Stomach (tissue), 9 donors: ENCODE measurements around the gene IGF2BP1. TPM values are rescaled to one million over a fixed set of nuclear protein-coding genes. Genes with fewer than 3 reads are reported as not detected.

Experiments
- DNase-seq, 2 donors: peaks; one replicate each; pipeline versions ENCODE4 v3.0.0 to v3.0.0-alpha.2; 2013 to 2019
- H3K27ac ChIP-seq, 5 donors: fragments of 200-600 bp in 4 of 5; sonication (generic) in 4 of 5; one replicate each; pipeline ENCODE4 v1.5.1; 2013 to 2019; ENCODE audit warnings: mild to moderate bottlenecking in 1 of 5, moderate library complexity in 1 of 5
- H3K27me3 ChIP-seq, 3 donors: fragments of 200-600 bp; sonication (generic); one replicate each; pipeline ENCODE4 v1.5.1; 2017 to 2019; ENCODE audit warnings: mixed run types in 1 of 3
- H3K36me3 ChIP-seq, 4 donors: fragments of 200-600 bp; sonication (generic); 1 replicate in 3 of 4; 2 replicates in 1 of 4; pipeline ENCODE4 v1.5.1; 2016 to 2019
- H3K4me1 ChIP-seq, 4 donors: fragments of 200-600 bp; sonication (generic); one replicate each; pipeline ENCODE4 v1.5.1; 2016 to 2019
- H3K4me3 ChIP-seq, 4 donors: fragments of 200-600 bp; sonication (generic) in 3 of 4; one replicate each; pipeline ENCODE4 v1.5.1; 2016 to 2019; ENCODE audit warnings: mild to moderate bottlenecking in 1 of 4
- H3K9me3 ChIP-seq, 4 donors: fragments of 200-600 bp; sonication (generic); one replicate each; pipeline ENCODE4 v1.5.1; 2016 to 2019
- EP300 ChIP-seq: sonication (generic); formaldehyde crosslinking; IDR thresholded peaks from one replicate; pipeline ENCODE4 v1.6.1; 2017; ENCODE audit warnings: antibody characterized with exemption
- POLR2A ChIP-seq, 4 donors: fragments of 450-650 bp; IDR thresholded peaks; one replicate each; pipeline ENCODE4 v1.6.1; 2016; ENCODE audit warnings: antibody characterized with exemption in 4 of 4, control low read depth in 2 of 4, mild to moderate bottlenecking in 1 of 4, moderate library complexity in 1 of 4
- POLR2AphosphoS5 ChIP-seq, 3 donors: sonication (generic); formaldehyde crosslinking; IDR thresholded peaks; one replicate each; pipeline ENCODE4 v1.6.1; 2016; ENCODE audit warnings: antibody characterized with exemption in 3 of 3
- WGBS, 5 donors: extraction: QIAGEN DNeasy Blood & Tissue Kit in 3 of 5; methylation state at CpG; one replicate each; pipeline versions ENCODE4 v1.1.5 to v1.1.7; 2013 to 2018; 5-methylcytosine and 5-hydroxymethylcytosine counted together
- intact Hi-C: fragments of 100-400 bp; cut with DNase I; formaldehyde crosslinking; loops from one replicate; pipeline ENCODE4 v1.15.1; 2023; ENCODE audit warnings: low total_unique reads
- polyA plus RNA-seq, 3 donors: library from polyadenylated mRNA; stranded (reverse); fragments of 200-250 nt; gene quantifications; one replicate each; pipeline ENCODE4 v1.2.3, GENCODE V29; 2013
- total RNA-seq, 5 donors: library from RNA; depleted of rRNA; stranded (reverse); fragments of >200 nt; gene quantifications; one replicate each; pipeline versions ENCODE4 v1.1.0 to v1.2.3, GENCODE V29; 2014 to 2016
- TF ChIP-seq, protein P1 (sequence below), 7 experiments: fragments of 450-650 bp in 4 of 7; fragments of 200-600 bp in 3 of 7; sonication (generic) in 3 of 7; IDR thresholded peaks; one replicate each; pipeline ENCODE4 v1.5.1; 2016 to 2019; ENCODE audit warnings: antibody characterized with exemption in 7 of 7, control low read depth in 2 of 7, mild to moderate bottlenecking in 1 of 7
- donor health status: healthy with polysubstance abuse.
- donor health status: Bipolar disorder and iron deficiency.
- donor health status: healthy.

Gene IGF2BP1
- total and polyA plus RNA-seq, 8 donors, result under 0.01 to 1.8 TPM; not detected in 6

DNA sequence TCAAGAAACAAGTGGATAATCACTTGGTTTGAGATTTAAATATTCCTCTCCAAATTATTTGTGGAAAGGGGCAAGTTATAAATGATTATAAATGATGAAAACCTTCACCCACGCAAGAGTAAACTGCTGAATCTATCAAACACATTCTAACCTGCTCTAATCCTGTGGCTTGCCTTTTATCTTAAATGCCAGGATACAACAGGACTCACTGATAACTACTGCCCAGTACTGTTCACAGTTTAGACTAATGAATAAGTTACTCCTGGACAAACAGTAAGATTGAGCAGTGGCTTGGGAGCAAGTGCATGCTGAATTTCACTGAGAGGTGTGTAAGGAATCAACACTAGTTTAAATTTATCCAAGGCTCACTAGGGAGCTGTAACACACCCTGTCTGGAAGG is 31.1 kb downstream of the IGF2BP1 start:
- peak in 1 of 3 donors; percentile 6 for TF ChIP-seq POLR2AphosphoS5 (IDR thresholded peaks at IDR 0.05)
- no peak for TF ChIP-seq POLR2A (IDR thresholded peaks at IDR 0.05)
- Histone ChIP-seq H3K27me3 (peaks cover 0 to 26% (median 0%) of the 10 kb centered on the region in 3 donors), H3K27ac (no peak overlapping the region), H3K4me3 (no peak overlapping the region), H3K36me3 (no peaks in the 10 kb centered on the region), H3K4me1 (peaks cover 0 to 4% (median 0%) of the 10 kb centered on the region in 4 donors), H3K9me3 (no peaks in the 10 kb centered on the region)
- peak in 1 of 2 donors; percentile 30 for DNase-seq
- whole genome bisulfite sequencing, 5 donors, result 31 to 74% (median 57%) methylated on average over 1 of the region's 1 CpG
- intact Hi-C loops, result loop anchor here (10.0 kb wide), 1 partner anchor 143 kb away; no protein-coding TSS in a partner anchor

DNA sequence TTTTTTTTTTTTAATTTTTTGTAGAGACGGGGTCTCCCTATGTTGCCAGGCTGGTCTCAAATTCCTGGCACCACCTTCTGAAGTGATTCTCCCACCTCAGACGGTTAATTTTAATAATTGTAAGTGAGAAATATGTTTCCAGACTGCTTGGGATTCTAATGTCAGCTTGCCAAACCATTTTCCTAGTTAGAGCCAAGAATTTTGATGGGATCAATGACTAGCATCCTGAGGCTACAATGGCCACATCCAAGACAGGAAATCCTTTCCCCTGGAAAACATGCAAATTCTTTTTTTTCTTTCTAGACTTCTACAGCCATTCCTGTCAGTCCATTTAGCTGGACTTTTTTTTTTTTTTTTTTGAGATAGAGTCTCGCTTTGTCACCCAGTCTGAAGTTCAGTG is 32.6 kb downstream of the IGF2BP1 start:
- DNase-seq, result no peak
- Histone ChIP-seq H3K27me3 (peaks cover 0 to 36% (median 0%) of the 10 kb centered on the region in 3 donors), H3K9me3 (no peaks in the 10 kb centered on the region), H3K4me3 (no peak overlapping the region), H3K4me1 (peaks cover 0 to 4% (median 0%) of the 10 kb centered on the region in 4 donors), H3K27ac (no peak overlapping the region), H3K36me3 (no peaks in the 10 kb centered on the region)
- WGBS, 5 donors, result 73 to 91% (median 88%) methylated on average over 3 of the region's 3 CpGs
- TF ChIP-seq, protein P1, sequence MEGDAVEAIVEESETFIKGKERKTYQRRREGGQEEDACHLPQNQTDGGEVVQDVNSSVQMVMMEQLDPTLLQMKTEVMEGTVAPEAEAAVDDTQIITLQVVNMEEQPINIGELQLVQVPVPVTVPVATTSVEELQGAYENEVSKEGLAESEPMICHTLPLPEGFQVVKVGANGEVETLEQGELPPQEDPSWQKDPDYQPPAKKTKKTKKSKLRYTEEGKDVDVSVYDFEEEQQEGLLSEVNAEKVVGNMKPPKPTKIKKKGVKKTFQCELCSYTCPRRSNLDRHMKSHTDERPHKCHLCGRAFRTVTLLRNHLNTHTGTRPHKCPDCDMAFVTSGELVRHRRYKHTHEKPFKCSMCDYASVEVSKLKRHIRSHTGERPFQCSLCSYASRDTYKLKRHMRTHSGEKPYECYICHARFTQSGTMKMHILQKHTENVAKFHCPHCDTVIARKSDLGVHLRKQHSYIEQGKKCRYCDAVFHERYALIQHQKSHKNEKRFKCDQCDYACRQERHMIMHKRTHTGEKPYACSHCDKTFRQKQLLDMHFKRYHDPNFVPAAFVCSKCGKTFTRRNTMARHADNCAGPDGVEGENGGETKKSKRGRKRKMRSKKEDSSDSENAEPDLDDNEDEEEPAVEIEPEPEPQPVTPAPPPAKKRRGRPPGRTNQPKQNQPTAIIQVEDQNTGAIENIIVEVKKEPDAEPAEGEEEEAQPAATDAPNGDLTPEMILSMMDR (IDR thresholded peaks at IDR 0.05), result no peak
- no peak for TF ChIP-seq POLR2AphosphoS5 (IDR thresholded peaks at IDR 0.05)
- TF ChIP-seq POLR2A (IDR thresholded peaks at IDR 0.05), result no peak
- TF ChIP-seq EP300, result no peak
- intact Hi-C loops, result loop anchor here (10.0 kb wide), 2 partner anchors 145 to 355 kb away; no protein-coding TSS in a partner anchor

DNA sequence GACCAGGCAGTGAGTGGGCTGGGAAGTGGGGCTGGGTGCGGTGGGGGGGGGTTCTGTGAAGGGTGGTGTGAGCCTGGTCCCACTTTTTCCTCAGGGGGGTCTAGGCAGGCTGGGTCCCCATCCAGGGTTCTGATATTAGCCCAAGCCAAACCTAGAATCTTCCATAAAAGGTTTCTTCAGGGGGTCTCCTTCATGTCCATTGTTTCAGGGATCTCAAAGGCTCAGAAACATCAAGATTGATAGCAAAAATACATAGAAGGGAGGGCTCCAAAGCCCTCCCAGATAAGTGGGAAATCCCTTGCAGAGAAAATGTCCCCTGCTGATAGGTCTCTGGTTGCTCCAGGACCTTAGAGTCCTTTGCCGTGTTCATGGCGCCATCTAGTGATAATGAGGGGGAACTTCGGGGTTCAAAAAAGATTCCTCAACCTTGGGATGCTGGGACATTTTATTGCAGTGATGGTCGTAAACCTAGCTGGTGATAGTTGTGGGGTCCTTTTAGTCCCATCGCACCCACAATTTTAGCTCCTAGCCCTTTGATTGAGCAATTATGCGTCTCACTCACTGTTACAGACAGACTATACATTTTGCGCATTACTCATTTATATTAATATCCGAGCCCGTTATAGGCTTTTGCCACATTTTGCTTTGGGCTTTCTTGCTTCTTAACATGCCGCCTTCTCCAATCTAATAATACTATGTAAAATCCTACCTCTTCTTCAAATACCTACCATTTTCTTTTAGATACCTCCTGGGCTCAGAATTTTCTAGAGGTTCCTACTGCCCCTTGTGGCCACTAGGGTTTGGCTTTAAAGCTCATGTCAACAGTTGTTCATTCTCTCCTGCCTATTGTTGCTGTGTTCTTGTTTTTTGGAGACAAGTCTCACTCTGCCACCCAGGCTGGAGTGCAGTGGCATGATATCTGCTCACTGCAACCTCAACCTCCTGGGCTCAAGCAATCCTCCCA is 35.1 kb downstream of the IGF2BP1 start:
- H3K4me1 ChIP-seq, result peaks cover 0 to 4% (median 0%) of the 10 kb centered on the region in 4 donors
- H3K4me3 ChIP-seq, result no peak overlapping the region
- H3K9me3 ChIP-seq, result no peaks in the 10 kb centered on the region
- no peaks in the 10 kb centered on the region for H3K36me3 ChIP-seq
- WGBS, 5 donors, result 36 to 40% (median 38%) methylated on average over 11 of the region's 11 CpGs
- DNase-seq, result peak; percentile 49 to 92
- H3K27ac ChIP-seq, result no peak overlapping the region
- peaks cover 0 to 37% (median 0%) of the 10 kb centered on the region in 3 donors for H3K27me3 ChIP-seq
- intact Hi-C loops, result loop anchor here (10.0 kb wide), 1 partner anchor 357 kb away; no protein-coding TSS in a partner anchor
- no peak for TF ChIP-seq POLR2AphosphoS5 (IDR thresholded peaks at IDR 0.05)
- TF ChIP-seq, protein P1 (IDR thresholded peaks at IDR 0.05), result peak in 5 of 7 experiments; percentile 55 to 75 (median 61)
- TF ChIP-seq POLR2A (IDR thresholded peaks at IDR 0.05), result no peak
- no peak for TF ChIP-seq EP300

GRCh38 chr17:49035470-49036269 is 38.5 kb downstream of the IGF2BP1 start:
- Histone ChIP-seq H3K36me3 (no peaks in the 10 kb centered on the region), H3K27me3 (peaks cover 0 to 51% (median 3%) of the 10 kb centered on the region in 3 donors), H3K4me3 (peak overlapping the region in 2 of 4 donors; percentile 15 to 34), H3K9me3 (no peaks in the 10 kb centered on the region), H3K4me1 (peaks cover 0 to 4% (median 0%) of the 10 kb centered on the region in 4 donors), H3K27ac (peak overlapping the region in 1 of 5 donors; percentile 13)
- 62 to 73% (median 68%) methylated on average over 34 to 42 of the region's 42 CpGs for WGBS, 5 donors
- TF ChIP-seq, protein P1 (IDR thresholded peaks at IDR 0.05), result peak in 5 of 7 experiments; percentile 50 to 78 (median 68)
- TF ChIP-seq POLR2A (IDR thresholded peaks at IDR 0.05), result no peak
- intact Hi-C loops, result loop anchor here (10.0 kb wide), 1 partner anchor 361 kb away; no protein-coding TSS in a partner anchor
- DNase-seq, result peak; percentile 50 to 78
